Superior temporal gyrus (tissue), 1 donor: ENCODE results near the gene KRTAP4-5.
"Not testable (repeated sequence)": the region's sequence is repeated elsewhere in the genome, so short reads cannot be mapped to it uniquely, and the experiment has no call there.

Source experiments
- DNase-seq: peaks from one replicate; pipeline ENCODE4 v3.0.0-alpha.2; 2016; ENCODE audit errors: extremely low spot score

Gene KRTAP4-5

GRCh38 chr17:41149652-41149985 is at the start of gene KRTAP4-5:
Gene KRTAP4-5, minus strand, starts transcription at chr17:41149825. Its CDS starts 58 bp downstream, at chr17:41149767.
- DNase-seq, result no peak

- DNase-seq, result no peak
These were observed 46.4 kb upstream of the KRTAP4-5 start for GRCh38 chr17:41196068-41196467.

- DNase-seq, result no peak
These were observed 40.7 kb upstream of the KRTAP4-5 start for GRCh38 chr17:41190328-41190727.

- not testable (repeated sequence) for DNase-seq
These were observed 40.3 kb upstream of the KRTAP4-5 start, which contains the start of gene KRTAP9-1 for GRCh38 chr17:41189837-41190318. Gene KRTAP9-1, plus strand, starts transcription at chr17:41189887. Its CDS starts 0 bp downstream, at chr17:41189887.

- no peak for DNase-seq
These were observed 37.2 kb upstream of the KRTAP4-5 start for GRCh38 chr17:41186872-41187271.

GRCh38 chr17:41185001-41185400 is 35.4 kb upstream of the KRTAP4-5 start:
- no peak for DNase-seq

GRCh38 chr17:41184480-41184961 is 34.9 kb upstream of the KRTAP4-5 start, which contains the start of gene KRTAP4-1:
Gene KRTAP4-1, minus strand, starts transcription at chr17:41184911. Its CDS starts 57 bp downstream, at chr17:41184854.
- no peak for DNase-seq

- no peak for DNase-seq
These were observed 29.4 kb upstream of the KRTAP4-5 start for GRCh38 chr17:41178843-41179616.

- no peak for DNase-seq
These were observed 28.7 kb upstream of the KRTAP4-5 start for GRCh38 chr17:41178341-41178740.

GRCh38 chr17:41177727-41178271 is 28.2 kb upstream of the KRTAP4-5 start, which contains the start of gene KRTAP4-2:
Gene KRTAP4-2, minus strand, starts transcription at chr17:41178221. Its CDS starts 57 bp downstream, at chr17:41178164.
- no peak for DNase-seq

- DNase-seq, result no peak
These were observed 27.2 kb upstream of the KRTAP4-5 start for GRCh38 chr17:41176744-41177387.

GRCh38 chr17:41171886-41172285 is 22.3 kb upstream of the KRTAP4-5 start:
- no peak for DNase-seq

GRCh38 chr17:41168121-41168520 is 18.5 kb upstream of the KRTAP4-5 start, which contains the start of gene KRTAP4-3:
Gene KRTAP4-3, minus strand, starts transcription at chr17:41168221. Its CDS starts 49 bp downstream, at chr17:41168172.
- no peak for DNase-seq

- DNase-seq, result no peak
These were observed 17.9 kb upstream of the KRTAP4-5 start for GRCh38 chr17:41167561-41167960.

- DNase-seq, result no peak
These were observed 14.2 kb upstream of the KRTAP4-5 start for GRCh38 chr17:41163828-41164227.

GRCh38 chr17:41160648-41161047 is 11.0 kb upstream of the KRTAP4-5 start, which contains the start of gene KRTAP4-4:
Gene KRTAP4-4, minus strand, starts transcription at chr17:41160748. Its CDS starts 57 bp downstream, at chr17:41160691.
- DNase-seq, result no peak

- DNase-seq, result not testable (repeated sequence)
These were observed 10.6 kb upstream of the KRTAP4-5 start for GRCh38 chr17:41160190-41160589.

- peak; percentile 12 for DNase-seq
These were observed 4.2 kb upstream of the KRTAP4-5 start for GRCh38 chr17:41153856-41154255.

- no peak for DNase-seq
These were observed 1.9 kb upstream of the KRTAP4-5 start for GRCh38 chr17:41151525-41151924.

- no peak for DNase-seq
These were observed 401 bp upstream of the KRTAP4-5 start for GRCh38 chr17:41150026-41150425.

- DNase-seq, result not testable (repeated sequence)
These were observed 514 bp downstream of the KRTAP4-5 start for GRCh38 chr17:41148971-41149651.
